H1 (cell line): ENCODE results near the gene KRTDAP. TPM values are rescaled to one million over a fixed set of nuclear protein-coding genes. Genes with fewer than 3 reads are reported as not detected.

ENCODE experiments used
- CTCF ChIA-PET: fragments of 300-600 bp; sonication (Branson Sonifier 250); formaldehyde crosslinking; loops from one replicate; lab custom pipeline; 2021; ENCODE audit not compliant: partially characterized antibody; lab: Charles Lee
- POLR2A ChIA-PET: fragments of 300-600 bp; sonication (Branson Sonifier 250); formaldehyde crosslinking; loops from one replicate; lab custom pipeline; 2021; ENCODE audit warnings: inconsistent platforms; ENCODE audit not compliant: partially characterized antibody; lab: Charles Lee
- DNase-seq, 2 experiments: peaks; one replicate each; pipeline versions ENCODE4 v3.0.0 to v3.0.0-alpha.2; 2010 to 2022; ENCODE audit warnings: low spot score in 2 of 2, low read depth in 1 of 2, mixed read lengths in 1 of 2
- FAIRE-seq: peaks from 2 replicates; lab custom pipeline; 2011; peaks lifted over from hg19 to GRCh38; lab: Jason Lieb, UNC
- H2AFZ ChIP-seq: 2 replicates; pipeline ENCODE4 v1.8.1; 2012; ENCODE audit warnings: low read length, inconsistent platforms
- H2AK5ac ChIP-seq: 2 replicates; pipeline ENCODE4 v1.6.1; 2013; ENCODE audit warnings: low read depth, low read length
- H2BK120ac ChIP-seq: replicated peaks from 2 replicates; pipeline ENCODE3; 2013; ENCODE audit warnings: low read depth, low read length, inconsistent platforms
- H2BK12ac ChIP-seq: 2 replicates; pipeline ENCODE4 v1.6.1; 2013; ENCODE audit warnings: low read depth, low read length
- H2BK15ac ChIP-seq: 2 replicates; pipeline ENCODE4 v1.6.1; 2013; ENCODE audit warnings: low read length
- H2BK20ac ChIP-seq: 2 replicates; pipeline ENCODE4 v1.6.1; 2013; ENCODE audit warnings: low read length
- H2BK5ac ChIP-seq: 2 replicates; pipeline ENCODE4 v1.6.1; 2013; ENCODE audit warnings: low read depth, low read length
- H3K14ac ChIP-seq: 2 replicates; pipeline ENCODE4 v1.6.1; 2013; ENCODE audit warnings: inconsistent platforms; ENCODE audit not compliant: insufficient read length
- H3K18ac ChIP-seq: 2 replicates; pipeline ENCODE4 v1.6.1; 2013; ENCODE audit warnings: low read length; ENCODE audit errors: extremely low read depth
- H3K23ac ChIP-seq: 2 replicates; pipeline ENCODE4 v1.6.1; 2013; ENCODE audit warnings: inconsistent platforms; ENCODE audit not compliant: insufficient read length
- H3K23me2 ChIP-seq: 2 replicates; pipeline ENCODE4 v1.6.1; 2013; ENCODE audit warnings: low read depth, low read length
- H3K27ac ChIP-seq: 2 replicates; pipeline ENCODE4 v1.6.1; 2011; ENCODE audit warnings: low read depth, low read length, inconsistent platforms
- H3K27me3 ChIP-seq, 4 experiments: replicated peaks in 1 of 4; 1 replicate in 1 of 4; 2 replicates in 3 of 4; pipeline versions ENCODE4 v1.6.1 to v1.8.1; 2011 to 2013; ENCODE audit warnings: low read length in 3 of 4, mild to moderate bottlenecking in 3 of 4, inconsistent platforms in 2 of 4, mixed read lengths in 2 of 4, moderate library complexity in 1 of 4; ENCODE audit not compliant: control insufficient read depth in 3 of 4, insufficient read depth in 3 of 4; ENCODE audit errors: extremely low read depth in 1 of 4
- H3K36me3 ChIP-seq, 4 experiments: 2 replicates each; pipeline versions ENCODE4 v1.6.1 to v1.8.1; 2011 to 2013; ENCODE audit warnings: mild to moderate bottlenecking in 4 of 4, low read length in 3 of 4, moderate library complexity in 2 of 4, control low read depth in 1 of 4, inconsistent platforms in 1 of 4; ENCODE audit not compliant: insufficient read depth in 4 of 4, control insufficient read depth in 2 of 4
- H3K4ac ChIP-seq: replicated peaks from 2 replicates; pipeline ENCODE3; 2013; ENCODE audit warnings: low read length, low read depth, mixed read lengths, inconsistent platforms; ENCODE audit not compliant: insufficient read length
- H3K4me1 ChIP-seq, 4 experiments: replicated peaks in 1 of 4; 1 replicate in 1 of 4; 2 replicates in 3 of 4; pipeline versions ENCODE4 v1.6.1 to v1.8.1; 2011 to 2013; ENCODE audit warnings: low read length in 3 of 4, inconsistent platforms in 2 of 4, mixed read lengths in 1 of 4; ENCODE audit not compliant: insufficient read depth in 4 of 4, control insufficient read depth in 3 of 4
- H3K4me2 ChIP-seq, 2 experiments: 2 replicates each; pipeline versions ENCODE4 v1.6.1 to v1.8.1; 2011 to 2013; ENCODE audit warnings: low read depth in 2 of 2, low read length in 2 of 2, control low read depth in 1 of 2, inconsistent platforms in 1 of 2, mild to moderate bottlenecking in 1 of 2; ENCODE audit not compliant: insufficient read depth in 1 of 2
- H3K4me3 ChIP-seq, 4 experiments: fragments of 200-600, 300-600 bp in 1 of 4; sonication (generic), shearing (Covaris generic), sonication (Bioruptor Twin) in 1 of 4; 2 replicates each; pipeline versions ENCODE4 v1.5.1 to v1.8.1; 2011 to 2016; ENCODE audit warnings: low read length in 4 of 4, low read depth in 3 of 4, control low read depth in 2 of 4, inconsistent platforms in 2 of 4, mild to moderate bottlenecking in 2 of 4, mixed read lengths in 1 of 4, moderate library complexity in 1 of 4; ENCODE audit not compliant: insufficient read depth in 2 of 4; ENCODE audit errors: extremely low read depth in 1 of 4
- H3K56ac ChIP-seq: replicated peaks from 2 replicates; pipeline ENCODE3; 2013; ENCODE audit warnings: low read depth, mild to moderate bottlenecking, mixed read lengths, low read length, inconsistent platforms; ENCODE audit not compliant: insufficient read length
- H3K79me1 ChIP-seq: 2 replicates; pipeline ENCODE4 v1.6.1; 2013; ENCODE audit warnings: low read depth, low read length, control low read depth
- H3K79me2 ChIP-seq, 2 experiments: 2 replicates each; pipeline versions ENCODE4 v1.6.1 to v1.8.1; 2012 to 2013; ENCODE audit warnings: low read length in 2 of 2, mild to moderate bottlenecking in 2 of 2, inconsistent platforms in 1 of 2; ENCODE audit not compliant: insufficient read depth in 2 of 2, control insufficient read depth in 1 of 2
- H3K9ac ChIP-seq, 4 experiments: replicated peaks in 1 of 4; 1 replicate in 1 of 4; 2 replicates in 3 of 4; pipeline versions ENCODE4 v1.6.1 to v1.8.1; 2011 to 2013; ENCODE audit warnings: low read depth in 3 of 4, low read length in 3 of 4, control low read depth in 2 of 4, mild to moderate bottlenecking in 2 of 4, moderate library complexity in 2 of 4, inconsistent platforms in 1 of 4; ENCODE audit errors: extremely low read depth in 1 of 4
- H3K9me3 ChIP-seq, 2 experiments: 2 replicates each; pipeline versions ENCODE4 v1.6.1 to v1.8.1; 2012 to 2013; ENCODE audit warnings: mild to moderate bottlenecking in 2 of 2, moderate library complexity in 2 of 2, control low read depth in 1 of 2, inconsistent platforms in 1 of 2, low read depth in 1 of 2, low read length in 1 of 2, mixed read lengths in 1 of 2; ENCODE audit not compliant: insufficient read depth in 2 of 2
- H4K20me1 ChIP-seq, 2 experiments: replicated peaks in 1 of 2; 2 replicates each; pipeline versions ENCODE3 to v1.8.1; 2011 to 2013; ENCODE audit warnings: inconsistent platforms in 2 of 2, low read length in 2 of 2, mild to moderate bottlenecking in 1 of 2; ENCODE audit not compliant: insufficient read depth in 2 of 2, control insufficient read depth in 1 of 2
- H4K5ac ChIP-seq: 2 replicates; pipeline ENCODE4 v1.6.1; 2013; ENCODE audit warnings: low read length, low read depth, mixed read lengths, inconsistent platforms; ENCODE audit not compliant: insufficient read length
- H4K8ac ChIP-seq: 2 replicates; pipeline ENCODE4 v1.8.0; 2013; ENCODE audit warnings: mild to moderate bottlenecking, moderate library complexity, low read length, inconsistent platforms; ENCODE audit not compliant: insufficient read depth; ENCODE audit errors: extremely low read depth
- H4K91ac ChIP-seq: replicated peaks from 2 replicates; pipeline ENCODE3; 2013; ENCODE audit warnings: low read length, mixed read lengths, inconsistent platforms; ENCODE audit not compliant: insufficient read length
- ASH2L ChIP-seq: fragments of 200-600, 300-600 bp; sonication (generic); IDR thresholded peaks from one replicate; pipeline ENCODE4 v1.7.1; 2017; ENCODE audit warnings: low read length
- GABPA ChIP-seq: IDR thresholded peaks from 2 replicates; pipeline ENCODE4 v1.6.1; 2011; ENCODE audit warnings: mild to moderate bottlenecking, low read length, moderate library complexity, borderline replicate concordance; ENCODE audit not compliant: insufficient read depth
- KDM1A ChIP-seq: fragments of 200-600, 300-600 bp; sonication (generic); IDR thresholded peaks from 2 replicates; pipeline ENCODE4 v1.7.1; 2016; ENCODE audit warnings: mild to moderate bottlenecking, low read length, borderline replicate concordance
- WGBS, 2 experiments: shearing (Covaris generic) in 1 of 2; methylation state at CpG; one replicate each; pipeline versions ENCODE4 v1.1.6 to v1.1.7; 2013 to 2015; ENCODE audit warnings: low lambda C conversion rate in 2 of 2, mixed read lengths in 2 of 2, inconsistent platforms in 1 of 2, low coverage in 1 of 2, missing lambda C conversion rate in 1 of 2; ENCODE audit not compliant: insufficient replicate concordance in 2 of 2, insufficient coverage in 1 of 2, insufficient read length in 1 of 2; ENCODE audit errors: extremely low coverage in 1 of 2, missing lambda C conversion rate in 1 of 2; 5-methylcytosine and 5-hydroxymethylcytosine counted together
- polyA plus RNA-seq, 7 experiments: library from polyadenylated mRNA; depleted of rRNA in 3 of 7; stranded (reverse) in 5 of 7; unstranded in 2 of 7; fragments of >200 nt in 5 of 7; fragments of 200-250 nt in 2 of 7; gene quantifications; 1 replicate in 5 of 7; 2 replicates in 1 of 7; 4 replicates in 1 of 7; pipeline versions ENCODE4 v1.2.1 to v1.2.3, GENCODE V29; 2011 to 2013; ENCODE audit warnings: missing spikeins in 2 of 7, mixed read lengths in 2 of 7
- total RNA-seq: library from RNA; stranded (reverse); fragmentation: NEBNext Ultra II Directional; extraction: Animal tissue kit (Norgen Biotek cat#: 25700); gene quantifications from 2 replicates; pipeline ENCODE4 v1.2.1, GENCODE V29; 2021
- TF ChIP-seq, protein P1 (sequence below): IDR thresholded peaks from 2 replicates; pipeline ENCODE4 v1.6.1; 2011; ENCODE audit warnings: low read depth, mild to moderate bottlenecking, low read length; ENCODE audit not compliant: insufficient read depth

Gene KRTDAP
- total and polyA plus RNA-seq, 2 of the 8 experiments (the other 6 are each of a cell fraction or from before 2014, with no cell fraction given), result 0.69 to 0.88 TPM

GRCh38 chr19:35525873-35526272 lies 35.6 kb upstream of the KRTDAP start:
- H3K9me3 ChIP-seq, result no peaks in the 10 kb centered on the region
- no peak overlapping the region for H4K5ac ChIP-seq
- no peak overlapping the region for H2AFZ ChIP-seq
- H3K79me1 ChIP-seq, result no peaks in the 10 kb centered on the region
- H3K9ac ChIP-seq, result no peak overlapping the region
- H3K27ac ChIP-seq, result no peak overlapping the region
- H2BK12ac ChIP-seq, result no peak overlapping the region
- H3K79me2 ChIP-seq, result no peaks in the 10 kb centered on the region
- WGBS, 2 experiments, result 92% methylated on average over 4 of the region's 4 CpGs; no CpG with 5 or more reads in 1 of the 2 experiments
- peaks cover 7 to 22% (median 14%) of the 10 kb centered on the region in 4 experiments for H3K4me1 ChIP-seq
- no peak overlapping the region for H3K4ac ChIP-seq
- no peak overlapping the region for H4K8ac ChIP-seq
- H3K23me2 ChIP-seq, result peaks cover 3% of the 10 kb centered on the region; the same call in 1 of the 2 replicates
- no peaks in the 10 kb centered on the region for H4K20me1 ChIP-seq
- H3K56ac ChIP-seq, result no peak overlapping the region
- no peak overlapping the region for H2BK120ac ChIP-seq
- FAIRE-seq (no peak), DNase-seq (no peak)
- ChIA-PET CTCF (interaction anchor here (0.7 to 1.5 kb wide), 5 partner anchors 15 to 66 kb away, joined by 3 to 4 read pairs (median 4); no protein-coding TSS in a partner anchor), POLR2A (interaction anchor here (1.2 to 4.6 kb wide), 4 partner anchors 11 to 18 kb away, joined by 3 to 34 read pairs (median 4); no protein-coding TSS in a partner anchor)
- no peak overlapping the region for H3K23ac ChIP-seq
- H2BK15ac ChIP-seq, result no peak overlapping the region
- H3K4me3 ChIP-seq, result no peak overlapping the region
- no peaks in the 10 kb centered on the region for H3K36me3 ChIP-seq
- peak overlapping the region; percentile 32; the same call in 1 of the 2 replicates for H2BK20ac ChIP-seq
- H2AK5ac ChIP-seq, result no peak overlapping the region
- no peak overlapping the region for H3K18ac ChIP-seq
- no peak overlapping the region for H2BK5ac ChIP-seq
- no peak overlapping the region for H3K14ac ChIP-seq
- no peak overlapping the region for H3K4me2 ChIP-seq
- H4K91ac ChIP-seq, result no peak overlapping the region
- TF ChIP-seq ASH2L (no peak), KDM1A (0 out of 2 replicates have a peak, but pooled peaks have one; percentile 18), GABPA (no peak)
- TF ChIP-seq, protein P1, sequence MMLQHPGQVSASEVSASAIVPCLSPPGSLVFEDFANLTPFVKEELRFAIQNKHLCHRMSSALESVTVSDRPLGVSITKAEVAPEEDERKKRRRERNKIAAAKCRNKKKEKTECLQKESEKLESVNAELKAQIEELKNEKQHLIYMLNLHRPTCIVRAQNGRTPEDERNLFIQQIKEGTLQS, result no peak
- H3K27me3 ChIP-seq, result peaks cover 0 to 3% (median 1%) of the 10 kb centered on the region in 4 experiments; a peak in 2 of 7 replicates
